Liver (tissue), 9 donors: ENCODE measurements around the gene ZNF580. TPM values are rescaled to one million over a fixed set of nuclear protein-coding genes. Genes with fewer than 3 reads are reported as not detected.

Source experiments
- DNase-seq: peaks from one replicate; pipeline ENCODE4 v3.0.0-alpha.2; 2017; ENCODE audit warnings: low spot score
- H3K27ac ChIP-seq, 2 donors: one replicate each; pipeline ENCODE4 v1.7.0; 2013; ENCODE audit warnings: inconsistent platforms in 2 of 2, low read length in 2 of 2, control low read depth in 1 of 2, low read depth in 1 of 2, mild to moderate bottlenecking in 1 of 2
- H3K27me3 ChIP-seq, 4 donors: one replicate each; pipeline versions ENCODE4 v1.6.1 to v1.7.0; 2013; ENCODE audit warnings: low read length in 3 of 4, inconsistent platforms in 1 of 4, mild to moderate bottlenecking in 1 of 4, moderate library complexity in 1 of 4; ENCODE audit not compliant: control insufficient read depth in 4 of 4, insufficient read depth in 4 of 4
- H3K36me3 ChIP-seq, 4 donors: one replicate each; pipeline versions ENCODE4 v1.6.1 to v1.7.0; 2013; ENCODE audit warnings: low read length in 3 of 4, mild to moderate bottlenecking in 3 of 4, low read depth in 1 of 4, moderate library complexity in 1 of 4; ENCODE audit not compliant: control insufficient read depth in 4 of 4, insufficient read depth in 3 of 4
- H3K4me1 ChIP-seq, 4 donors: one replicate each; pipeline versions ENCODE4 v1.6.1 to v1.7.0; 2013; ENCODE audit warnings: low read length in 3 of 4, mild to moderate bottlenecking in 3 of 4, moderate library complexity in 1 of 4; ENCODE audit not compliant: control insufficient read depth in 4 of 4, insufficient read depth in 4 of 4
- H3K4me3 ChIP-seq, 3 donors: one replicate each; pipeline versions ENCODE4 v1.6.1 to v1.7.0; 2013; ENCODE audit warnings: low read length in 3 of 3, control low read depth in 1 of 3, low read depth in 1 of 3, mild to moderate bottlenecking in 1 of 3
- H3K9ac ChIP-seq, 2 donors: one replicate each; pipeline ENCODE4 v1.7.0; 2013; ENCODE audit warnings: low read length in 2 of 2, mild to moderate bottlenecking in 2 of 2, moderate library complexity in 2 of 2, control low read depth in 1 of 2, low read depth in 1 of 2
- H3K9me3 ChIP-seq, 4 donors: one replicate each; pipeline versions ENCODE4 v1.6.1 to v1.7.0; 2013; ENCODE audit warnings: low read length in 3 of 4; ENCODE audit not compliant: control insufficient read depth in 4 of 4
- ATF3 ChIP-seq: IDR thresholded peaks from 2 replicates; pipeline ENCODE4 v1.6.1; 2016; ENCODE audit warnings: antibody characterized with exemption
- EGR1 ChIP-seq, 2 donors: IDR thresholded peaks; 2 replicates each; pipeline ENCODE4 v1.6.1; 2016 to 2018; ENCODE audit warnings: antibody characterized with exemption in 2 of 2, low read depth in 2 of 2
- FOXA1 ChIP-seq: IDR thresholded peaks from 2 replicates; pipeline ENCODE4 v1.6.1; 2016; ENCODE audit warnings: antibody characterized with exemption
- FOXA2 ChIP-seq: IDR thresholded peaks from 2 replicates; pipeline ENCODE4 v1.6.1; 2016; ENCODE audit warnings: antibody characterized with exemption
- GABPA ChIP-seq, 2 donors: IDR thresholded peaks in 1 of 2; conservative IDR thresholded peaks in 1 of 2; 2 replicates each; pipeline ENCODE4 v1.6.1; 2016; ENCODE audit warnings: antibody characterized with exemption in 2 of 2, mild to moderate bottlenecking in 1 of 2, moderate library complexity in 1 of 2
- HNF4G ChIP-seq: IDR thresholded peaks from 2 replicates; pipeline ENCODE4 v1.6.1; 2016; ENCODE audit warnings: antibody characterized with exemption
- MAX ChIP-seq: IDR thresholded peaks from 2 replicates; pipeline ENCODE4 v1.6.1; 2016; ENCODE audit warnings: antibody characterized with exemption
- NR2F2 ChIP-seq: IDR thresholded peaks from 2 replicates; pipeline ENCODE4 v1.6.1; 2016; ENCODE audit warnings: antibody characterized with exemption
- REST ChIP-seq: IDR thresholded peaks from 2 replicates; pipeline ENCODE4 v1.6.1; 2016; ENCODE audit warnings: antibody characterized with exemption, mild to moderate bottlenecking
- RXRA ChIP-seq, 2 donors: IDR thresholded peaks; 2 replicates each; pipeline ENCODE4 v1.6.1; 2017 to 2018; ENCODE audit warnings: antibody characterized with exemption in 2 of 2, mild to moderate bottlenecking in 1 of 2
- SP1 ChIP-seq: IDR thresholded peaks from 2 replicates; pipeline ENCODE4 v1.6.1; 2018; ENCODE audit warnings: antibody characterized with exemption, mild to moderate bottlenecking
- TAF1 ChIP-seq: conservative IDR thresholded peaks from 2 replicates; pipeline ENCODE4 v1.6.1; 2016; ENCODE audit warnings: antibody characterized with exemption, mild to moderate bottlenecking
- YY1 ChIP-seq: IDR thresholded peaks from 2 replicates; pipeline ENCODE4 v1.6.1; 2016; ENCODE audit warnings: antibody characterized with exemption, mild to moderate bottlenecking
- ZBTB33 ChIP-seq: IDR thresholded peaks from 2 replicates; pipeline ENCODE4 v1.6.1; 2016; ENCODE audit warnings: antibody characterized with exemption
- WGBS: extraction: QIAGEN DNeasy Blood & Tissue Kit; methylation state at CpG from one replicate; pipeline ENCODE4 v1.1.7; 2013; 5-methylcytosine and 5-hydroxymethylcytosine counted together
- polyA plus RNA-seq, 2 donors: library from polyadenylated mRNA; stranded (reverse) in 1 of 2; unstranded in 1 of 2; fragments of 200-250 nt in 1 of 2; fragments of >200 nt in 1 of 2; fragmentation: Nextera tagmentation in 1 of 2; extraction: Ambion mirVana in 1 of 2; gene quantifications; one replicate each; pipeline versions ENCODE4 v1.2.1 to v1.2.3, GENCODE V29; 2013 to 2015
- total RNA-seq, 2 donors: library from RNA; depleted of rRNA; stranded (reverse); fragments of >200 nt; gene quantifications; one replicate each; pipeline ENCODE4 v1.2.3, GENCODE V29; 2014
- TF ChIP-seq, protein P1 (sequence below): fragments of 150-350 bp; IDR thresholded peaks from 2 replicates; pipeline ENCODE4 v1.5.1; 2017; ENCODE audit warnings: improper control_type of control experiment, low read depth, low read length; ENCODE audit not compliant: missing input control
- donor health status: healthy.
- donor health status: healthy.
- donor health status: healthy.
- donor health status: healthy.
- donor health status: healthy.

ZNF580 gene
- total and polyA plus RNA-seq, 4 donors: 2.6 to 5.2 (median 5.1) TPM

DNA sequence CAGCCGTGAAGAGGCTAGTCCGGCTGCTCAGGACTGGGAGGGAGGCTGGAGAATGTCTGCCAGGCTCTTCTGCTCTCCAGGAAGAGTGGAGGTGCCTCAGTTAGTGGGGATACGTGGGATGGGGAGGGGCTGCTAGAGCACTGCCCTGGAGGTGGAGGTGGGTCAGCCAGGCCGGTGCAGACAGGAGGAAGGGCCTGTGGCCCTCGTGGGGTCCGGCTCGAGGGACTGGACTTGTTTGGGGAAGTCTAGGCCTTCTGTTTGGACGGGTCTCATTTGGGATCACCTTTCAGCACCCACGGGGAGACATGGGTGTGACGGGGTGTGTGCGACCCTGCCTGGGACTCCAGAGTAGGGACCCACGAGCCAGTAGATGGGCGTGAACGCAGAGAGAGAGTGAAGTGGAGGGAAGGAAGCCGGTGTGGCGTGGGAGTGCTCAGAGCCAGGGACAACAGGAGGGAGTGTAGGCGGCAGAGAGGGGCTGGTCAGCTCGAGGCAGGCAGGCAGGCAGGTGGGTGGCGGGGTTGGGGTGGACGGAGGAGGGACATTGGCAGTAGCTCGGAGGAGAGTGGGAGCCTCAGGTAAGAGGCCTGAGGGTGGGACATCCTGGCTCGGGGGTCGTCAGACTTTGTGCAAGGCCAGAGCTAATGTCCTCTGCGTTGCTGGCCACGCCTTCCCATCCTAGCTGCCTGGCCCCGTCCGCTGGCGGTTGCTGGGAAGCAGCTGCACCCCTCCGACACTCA lies 45.7 kb downstream of the ZNF580 start:
- no peak overlapping the region for H3K4me3 ChIP-seq
- H3K27me3 ChIP-seq: no peaks in the 10 kb centered on the region
- H3K9ac ChIP-seq: no peak overlapping the region
- no peak overlapping the region for H3K27ac ChIP-seq
- no peak for TF ChIP-seq NR2F2
- TF ChIP-seq TAF1: no peak
- TF ChIP-seq SP1: no peak
- no peak for TF ChIP-seq MAX
- no peak for TF ChIP-seq EGR1 (IDR thresholded peaks at IDR 0.05; ENCODE audit: low read depth in 2 of 2)
- TF ChIP-seq GABPA (IDR thresholded peaks at IDR 0.05 in 1 of 2, conservative IDR thresholded peaks at IDR 0.05 in 1 of 2): no peak
- no peak for TF ChIP-seq YY1
- no peak for TF ChIP-seq RXRA (IDR thresholded peaks at IDR 0.05)
- no peak for TF ChIP-seq FOXA1
- TF ChIP-seq, protein P1, sequence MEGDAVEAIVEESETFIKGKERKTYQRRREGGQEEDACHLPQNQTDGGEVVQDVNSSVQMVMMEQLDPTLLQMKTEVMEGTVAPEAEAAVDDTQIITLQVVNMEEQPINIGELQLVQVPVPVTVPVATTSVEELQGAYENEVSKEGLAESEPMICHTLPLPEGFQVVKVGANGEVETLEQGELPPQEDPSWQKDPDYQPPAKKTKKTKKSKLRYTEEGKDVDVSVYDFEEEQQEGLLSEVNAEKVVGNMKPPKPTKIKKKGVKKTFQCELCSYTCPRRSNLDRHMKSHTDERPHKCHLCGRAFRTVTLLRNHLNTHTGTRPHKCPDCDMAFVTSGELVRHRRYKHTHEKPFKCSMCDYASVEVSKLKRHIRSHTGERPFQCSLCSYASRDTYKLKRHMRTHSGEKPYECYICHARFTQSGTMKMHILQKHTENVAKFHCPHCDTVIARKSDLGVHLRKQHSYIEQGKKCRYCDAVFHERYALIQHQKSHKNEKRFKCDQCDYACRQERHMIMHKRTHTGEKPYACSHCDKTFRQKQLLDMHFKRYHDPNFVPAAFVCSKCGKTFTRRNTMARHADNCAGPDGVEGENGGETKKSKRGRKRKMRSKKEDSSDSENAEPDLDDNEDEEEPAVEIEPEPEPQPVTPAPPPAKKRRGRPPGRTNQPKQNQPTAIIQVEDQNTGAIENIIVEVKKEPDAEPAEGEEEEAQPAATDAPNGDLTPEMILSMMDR: no peak
- TF ChIP-seq ZBTB33: no peak
- H3K4me1 ChIP-seq: peaks cover 4 to 41% (median 32%) of the 10 kb centered on the region in 4 donors
- no peaks in the 10 kb centered on the region for H3K9me3 ChIP-seq
- WGBS: 88% methylated on average over 29 of the region's 29 CpGs
- DNase-seq: no peak
- peaks cover 6 to 52% (median 21%) of the 10 kb centered on the region in 4 donors for H3K36me3 ChIP-seq

- H3K9ac ChIP-seq: no peak overlapping the region
- H3K4me1 ChIP-seq: peaks cover 4 to 34% (median 24%) of the 10 kb centered on the region in 4 donors
- no peak for DNase-seq
- no peaks in the 10 kb centered on the region for H3K27me3 ChIP-seq
- no peak overlapping the region for H3K4me3 ChIP-seq
- H3K9me3 ChIP-seq: no peaks in the 10 kb centered on the region
- H3K27ac ChIP-seq: no peak overlapping the region
- 86% methylated on average over 22 of the region's 22 CpGs for WGBS
- peaks cover 6 to 57% (median 18%) of the 10 kb centered on the region in 4 donors for H3K36me3 ChIP-seq
- TF ChIP-seq MAX (no peak), ATF3 (no peak), ZBTB33 (no peak), EGR1 (IDR thresholded peaks at IDR 0.05; ENCODE audit: low read depth in 2 of 2) (no peak), RXRA (IDR thresholded peaks at IDR 0.05) (no peak), NR2F2 (no peak), SP1 (no peak), FOXA2 (no peak), HNF4G (no peak), REST (no peak), YY1 (no peak), TAF1 (no peak)
- TF ChIP-seq, protein P1: no peak
Observed at GRCh38 chr19:55687281-55688201, 46.7 kb downstream of the ZNF580 start.
